ENCODE measurements around the gene MCMBP. TPM values are rescaled to one million over a fixed set of nuclear protein-coding genes. Genes with fewer than 3 reads are reported as not detected.

Gene MCMBP
- total and polyA plus RNA-seq, 2 donors (not counting 1 experiment from before 2014, with no cell fraction given), result 27.1 to 36.0 TPM

- H3K27me3 ChIP-seq (replicated peaks in 1 of 4; ENCODE audit: control extremely low read depth in 1 of 4, control insufficient read depth in 3 of 4, insufficient read depth in 4 of 4, low read length in 3 of 4), result no peaks in the 10 kb centered on the region
- H3K4me2 ChIP-seq (replicated peaks; ENCODE audit: low read depth, low read length, poor library complexity, severe bottlenecking), result no peak overlapping the region
- ATAC-seq (ENCODE audit: low read depth), result no peak
- no peak overlapping the region for H3K4me3 ChIP-seq (ENCODE audit: control extremely low read depth in 1 of 5, extremely low read depth in 1 of 5, insufficient read depth in 1 of 5, low read depth in 2 of 5, low read length in 4 of 5)
- H3K9me3 ChIP-seq (ENCODE audit: control extremely low read depth in 1 of 3, control insufficient read depth in 2 of 3, insufficient read depth in 1 of 3, low read length in 2 of 3), result no peaks in the 10 kb centered on the region
- intact Hi-C loops (cut with micrococcal nuclease), result no loop called here
- TF ChIP-seq EZH2 (IDR thresholded peaks at IDR 0.05; ENCODE audit: borderline replicate concordance, insufficient read depth, low read depth, low read length, poor library complexity, severe bottlenecking), result no peak
- TF ChIP-seq CTCF (IDR thresholded peaks at IDR 0.05), result no peak
- H3K79me2 ChIP-seq (ENCODE audit: control insufficient read depth, insufficient read depth, low read length), result peaks cover 24% of the 10 kb centered on the region
- no peaks in the 10 kb centered on the region for H3K27me3 Mint-ChIP-seq
- no peak overlapping the region for H2AFZ ChIP-seq (ENCODE audit: insufficient read depth, low read depth, low read length, poor library complexity, severe bottlenecking)
- H3K27ac Mint-ChIP-seq, result no peak overlapping the region
- over 99% methylated on average over 9 of the region's 16 CpGs for WGBS (ENCODE audit: insufficient coverage)
- DNase-seq, result no peak
- H3K36me3 ChIP-seq (replicated peaks in 1 of 2; ENCODE audit: control extremely low read depth in 1 of 2, control insufficient read depth in 1 of 2, extremely low read depth in 1 of 2, insufficient read depth in 2 of 2, low read length in 1 of 2), result peaks cover 7 to 52% of the 10 kb centered on the region in 2 experiments
- H3K27ac ChIP-seq (ENCODE audit: low read length in 2 of 2), result no peak overlapping the region
- H3K9me3 Mint-ChIP-seq (ENCODE audit: insufficient read depth), result no peaks in the 10 kb centered on the region
- H3K9ac ChIP-seq (ENCODE audit: low read length), result no peak overlapping the region
- ChIA-PET CTCF (no interaction called here), POLR2A (no interaction called here)
- peaks cover 6% of the 10 kb centered on the region for H3K4me1 Mint-ChIP-seq
- H3K4me1 ChIP-seq (ENCODE audit: control insufficient read depth in 2 of 2, insufficient read depth in 2 of 2, low read length in 2 of 2), result no peaks in the 10 kb centered on the region
- H3K4me3 Mint-ChIP-seq, result no peak overlapping the region
- H4K20me1 ChIP-seq (ENCODE audit: control insufficient read depth, insufficient read depth, low read length, poor library complexity, severe bottlenecking), result peaks cover 8% of the 10 kb centered on the region
These were observed 31.5 kb upstream of the MCMBP start for GRCh38 chr10:119903946-119904666.

GRCh38 chr10:119898577-119898976, 25.9 kb upstream of the MCMBP start:
- Histone ChIP-seq H3K4me3 (ENCODE audit: control extremely low read depth in 1 of 5, extremely low read depth in 1 of 5, insufficient read depth in 1 of 5, low read depth in 2 of 5, low read length in 4 of 5) (no peak overlapping the region), H3K79me2 (ENCODE audit: control insufficient read depth, insufficient read depth, low read length) (peaks cover 65% of the 10 kb centered on the region), H3K4me1 (ENCODE audit: control insufficient read depth in 2 of 2, insufficient read depth in 2 of 2, low read length in 2 of 2) (peaks cover 0 to 6% of the 10 kb centered on the region in 2 donors), H2AFZ (ENCODE audit: insufficient read depth, low read depth, low read length, poor library complexity, severe bottlenecking) (no peak overlapping the region), H3K9ac (ENCODE audit: low read length) (no peak overlapping the region), H3K27me3 (replicated peaks in 1 of 4; ENCODE audit: control extremely low read depth in 1 of 4, control insufficient read depth in 3 of 4, insufficient read depth in 4 of 4, low read length in 3 of 4) (no peaks in the 10 kb centered on the region), H3K9me3 (ENCODE audit: control extremely low read depth in 1 of 3, control insufficient read depth in 2 of 3, insufficient read depth in 1 of 3, low read length in 2 of 3) (no peaks in the 10 kb centered on the region), H3K27ac (ENCODE audit: low read length in 2 of 2) (no peak overlapping the region), H3K4me2 (replicated peaks; ENCODE audit: low read depth, low read length, poor library complexity, severe bottlenecking) (no peak overlapping the region), H4K20me1 (ENCODE audit: control insufficient read depth, insufficient read depth, low read length, poor library complexity, severe bottlenecking) (peaks cover 23% of the 10 kb centered on the region), H3K36me3 (replicated peaks in 1 of 2; ENCODE audit: control extremely low read depth in 1 of 2, control insufficient read depth in 1 of 2, extremely low read depth in 1 of 2, insufficient read depth in 2 of 2, low read length in 1 of 2) (peaks cover 4 to 25% of the 10 kb centered on the region in 2 experiments)
- peaks cover 49% of the 10 kb centered on the region for H3K4me1 Mint-ChIP-seq
- no peak for DNase-seq
- ATAC-seq (ENCODE audit: low read depth), result no peak
- no peak overlapping the region for H3K27ac Mint-ChIP-seq
- WGBS (ENCODE audit: insufficient coverage), result 94% methylated on average over 3 of the region's 4 CpGs
- H3K27me3 Mint-ChIP-seq, result no peaks in the 10 kb centered on the region
- no peak overlapping the region for H3K4me3 Mint-ChIP-seq
- intact Hi-C loops (cut with micrococcal nuclease), result no loop called here
- TF ChIP-seq CTCF (IDR thresholded peaks at IDR 0.05) (no peak), EZH2 (IDR thresholded peaks at IDR 0.05; ENCODE audit: borderline replicate concordance, insufficient read depth, low read depth, low read length, poor library complexity, severe bottlenecking) (no peak)
- no peaks in the 10 kb centered on the region for H3K9me3 Mint-ChIP-seq (ENCODE audit: insufficient read depth)
- POLR2A ChIA-PET, result no interaction called here
- CTCF ChIA-PET, result interaction anchor here (0.7 kb wide), 1 partner anchor 172 kb away, joined by 3 read pairs; the partner anchor contains the start of gene INPP5F

All from B cell (primary cell).